ENCODE measurements around the gene PAPPA.

Gene PAPPA

DNA sequence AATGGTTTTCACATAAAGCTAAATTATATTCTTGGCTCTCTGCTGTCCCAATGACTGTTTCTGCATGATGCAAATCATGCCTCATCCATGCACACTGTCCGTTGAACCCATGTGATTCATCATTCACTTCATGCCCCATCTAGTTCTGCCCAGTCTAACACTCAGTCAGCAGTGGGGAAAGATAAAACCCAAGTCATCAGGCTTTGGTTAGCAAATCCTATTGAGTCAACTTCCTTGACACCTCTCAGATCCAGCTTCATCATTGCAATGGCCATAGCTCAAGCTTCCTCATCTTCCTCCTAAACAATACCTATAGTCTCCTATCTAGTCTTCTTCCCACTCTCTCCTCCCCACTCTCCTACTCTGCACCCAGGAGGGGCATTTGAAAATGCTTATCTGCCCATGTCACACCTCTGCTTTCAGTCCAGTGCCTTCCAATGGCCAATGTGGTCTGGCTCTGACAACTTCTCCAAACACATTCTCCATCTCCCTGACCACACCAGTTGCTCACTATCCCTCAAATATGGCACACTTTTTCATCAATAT, 267.5 kb downstream of the PAPPA start:
- no peak for DNase-seq (ENCODE audit: low read depth)

DNA sequence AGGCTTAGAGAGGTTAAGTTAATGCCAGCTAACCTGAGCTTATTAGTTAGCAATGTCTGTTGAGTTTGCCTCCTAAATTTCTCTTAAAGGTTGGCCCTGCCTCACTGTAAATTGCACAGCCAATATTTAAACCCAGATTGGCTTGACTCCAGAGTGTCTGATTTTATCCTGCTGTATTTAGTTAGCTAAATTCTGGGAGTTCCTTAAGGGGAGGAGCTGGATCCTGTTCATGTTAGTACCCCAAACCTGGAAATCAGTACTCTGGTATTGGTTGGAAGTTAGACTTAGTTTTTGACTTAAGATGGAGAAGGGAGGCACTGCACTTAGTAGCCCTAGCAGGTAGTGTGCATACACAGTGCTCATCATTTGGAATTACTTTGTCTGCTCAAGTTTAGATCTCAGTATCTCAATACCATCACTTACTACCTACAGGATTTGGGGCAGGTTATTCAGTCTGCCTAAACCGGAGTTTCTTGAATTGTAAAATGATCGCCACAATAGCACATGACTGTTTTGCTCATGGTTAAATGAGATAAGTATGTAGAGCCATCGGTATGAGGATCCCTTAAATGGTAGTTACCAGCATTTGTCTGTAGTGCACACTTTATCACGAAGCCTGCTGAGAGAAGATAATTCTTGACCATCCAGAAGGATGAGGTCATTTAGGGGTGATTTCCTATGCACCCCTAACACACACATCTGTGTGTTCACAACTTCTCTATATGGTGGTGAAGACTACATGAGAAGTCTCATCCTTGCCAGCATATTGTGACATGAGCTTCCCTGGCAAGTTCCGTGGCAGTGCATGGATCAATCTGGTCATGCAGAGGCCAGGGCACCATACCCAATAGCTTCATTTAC, 268.8 kb downstream of the PAPPA start:
- no peak for DNase-seq (ENCODE audit: low read depth)

DNA sequence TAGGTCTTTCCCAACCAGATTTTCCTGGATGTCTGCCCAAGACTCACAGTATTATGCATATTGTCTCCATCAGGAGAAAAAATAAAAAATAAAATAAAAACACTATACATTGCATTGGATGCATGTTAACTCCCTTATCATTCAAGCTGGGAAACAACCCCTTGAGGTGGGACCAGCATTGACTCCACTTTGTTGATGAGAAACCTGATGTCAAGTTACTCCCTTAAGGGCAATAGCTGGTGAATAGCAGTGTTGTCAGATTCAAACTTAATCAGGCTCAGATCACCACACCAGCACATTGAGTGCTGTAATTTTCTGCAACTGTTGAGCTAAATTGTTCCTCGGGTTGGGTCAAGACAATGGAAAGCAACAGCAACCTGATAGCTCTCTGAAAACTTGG, 269.6 kb downstream of the PAPPA start:
- DNase-seq (ENCODE audit: low read depth), result no peak

DNA sequence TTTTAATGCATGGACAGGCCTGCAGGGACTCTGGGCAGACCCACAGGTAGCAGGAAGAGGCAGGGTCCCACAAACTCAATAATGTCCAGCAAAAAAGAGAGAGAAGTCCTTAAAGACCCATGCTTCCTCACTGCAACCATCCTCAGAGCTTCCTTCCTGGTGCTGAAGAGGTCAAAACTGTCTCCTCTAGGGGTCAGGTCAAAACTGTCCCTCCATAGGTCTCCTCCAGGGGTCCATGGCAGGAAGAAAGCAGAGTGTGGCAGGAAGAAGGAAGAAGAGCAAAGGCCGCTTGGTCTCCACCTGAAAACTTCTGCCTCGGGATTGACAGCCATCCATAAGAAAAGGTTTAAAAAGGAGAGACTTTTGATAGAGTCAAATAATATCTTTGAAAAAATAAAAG, 271.7 kb downstream of the PAPPA start:
- no peak for DNase-seq (ENCODE audit: low read depth)

DNA sequence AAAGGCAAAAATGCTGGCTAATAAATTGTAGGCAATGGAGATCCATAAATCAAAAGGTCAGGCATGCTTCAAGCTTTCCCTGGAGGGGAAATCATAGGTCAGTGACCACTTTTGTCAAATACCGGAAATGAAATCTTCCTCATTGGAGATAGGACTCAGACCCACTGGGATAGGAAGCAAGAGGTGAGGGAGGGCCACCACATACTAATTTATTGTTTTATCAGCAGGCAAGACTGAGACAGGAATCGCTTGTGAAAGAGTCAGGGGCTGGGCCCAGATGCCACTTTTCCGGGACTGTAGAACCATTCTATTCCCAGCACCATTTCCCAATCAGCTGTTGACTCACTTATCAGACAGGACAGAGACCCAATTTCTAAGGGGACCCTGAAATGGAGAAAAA, 277.3 kb downstream of the PAPPA start:
- no peak for DNase-seq (ENCODE audit: low read depth)

DNA sequence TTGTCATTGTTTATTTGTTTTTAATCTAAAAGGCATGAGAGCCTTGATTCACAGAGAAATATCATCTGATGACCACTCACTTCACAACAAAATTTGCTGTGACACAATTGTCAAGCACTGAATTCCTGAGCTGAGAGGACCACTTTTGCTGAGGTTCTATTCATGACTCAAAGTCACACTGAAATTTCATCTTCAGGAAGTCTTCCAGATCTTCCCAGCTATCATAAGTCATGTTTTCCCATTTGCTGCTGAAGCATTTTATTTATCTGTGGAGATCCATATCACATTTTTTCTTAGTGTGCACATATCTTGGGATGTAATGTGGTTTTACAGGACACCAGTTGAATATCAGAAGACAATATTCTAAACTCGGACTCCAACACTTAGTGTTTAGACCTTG, 278.5 kb downstream of the PAPPA start:
- DNase-seq (ENCODE audit: low read depth), result no peak

DNA sequence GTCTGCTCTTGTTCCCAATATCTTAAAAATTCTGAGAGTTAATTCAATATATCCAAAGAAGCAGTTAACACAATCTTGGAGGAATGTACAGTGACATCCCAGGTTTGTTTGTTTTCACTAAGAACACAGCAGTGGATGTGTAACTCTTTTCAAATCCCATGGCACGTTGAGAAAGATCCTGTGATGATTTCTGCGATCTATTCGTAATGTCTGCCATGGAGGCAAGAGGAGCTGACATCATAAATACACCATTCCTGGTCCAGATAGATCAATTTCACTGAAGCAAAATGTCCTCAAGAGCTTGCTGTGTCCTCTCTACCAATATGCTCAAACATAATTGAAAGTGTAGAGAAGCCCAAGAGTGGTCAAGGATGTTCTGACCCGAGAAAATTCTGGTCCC, 280.7 kb downstream of the PAPPA start:
- no peak for DNase-seq (ENCODE audit: low read depth)

DNA sequence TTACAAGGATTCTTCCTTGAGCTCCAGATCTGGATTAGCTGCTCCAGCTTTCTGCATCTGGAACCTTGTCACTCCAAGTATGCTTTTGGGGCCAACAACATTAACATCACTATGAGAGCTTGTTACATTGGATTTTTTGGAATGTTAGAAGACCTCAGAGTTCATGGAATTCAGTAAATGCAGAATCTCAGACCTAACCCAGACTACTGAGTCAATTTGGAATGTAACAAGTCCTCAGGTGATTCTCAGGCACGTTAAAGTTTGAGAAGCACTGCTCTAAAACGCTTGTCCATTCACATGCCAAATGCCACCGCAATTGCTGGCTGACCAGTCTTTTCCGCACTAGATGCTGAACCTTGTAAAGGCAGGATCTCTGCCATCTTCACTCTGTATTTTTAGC, 282.1 kb downstream of the PAPPA start:
- no peak for DNase-seq (ENCODE audit: low read depth)

DNA sequence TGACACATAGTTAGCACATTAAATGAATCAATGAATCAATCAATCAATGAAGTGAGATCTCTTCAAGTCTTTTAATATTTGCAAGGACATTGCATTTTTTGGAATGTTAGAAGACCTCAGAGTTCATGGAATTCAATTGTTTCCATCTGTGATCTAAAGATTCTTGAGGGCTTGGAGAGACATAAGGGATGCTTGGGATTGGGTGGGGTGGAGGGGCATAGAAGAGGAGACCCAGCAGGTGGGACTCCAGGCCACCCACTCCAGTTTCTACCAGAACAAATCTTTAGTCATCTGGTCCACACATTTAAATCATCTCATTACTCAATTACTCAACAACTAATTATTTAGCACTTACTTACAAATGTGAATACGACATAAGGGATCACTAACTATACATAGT, 282.5 kb downstream of the PAPPA start:
- DNase-seq (ENCODE audit: low read depth), result no peak

DNA sequence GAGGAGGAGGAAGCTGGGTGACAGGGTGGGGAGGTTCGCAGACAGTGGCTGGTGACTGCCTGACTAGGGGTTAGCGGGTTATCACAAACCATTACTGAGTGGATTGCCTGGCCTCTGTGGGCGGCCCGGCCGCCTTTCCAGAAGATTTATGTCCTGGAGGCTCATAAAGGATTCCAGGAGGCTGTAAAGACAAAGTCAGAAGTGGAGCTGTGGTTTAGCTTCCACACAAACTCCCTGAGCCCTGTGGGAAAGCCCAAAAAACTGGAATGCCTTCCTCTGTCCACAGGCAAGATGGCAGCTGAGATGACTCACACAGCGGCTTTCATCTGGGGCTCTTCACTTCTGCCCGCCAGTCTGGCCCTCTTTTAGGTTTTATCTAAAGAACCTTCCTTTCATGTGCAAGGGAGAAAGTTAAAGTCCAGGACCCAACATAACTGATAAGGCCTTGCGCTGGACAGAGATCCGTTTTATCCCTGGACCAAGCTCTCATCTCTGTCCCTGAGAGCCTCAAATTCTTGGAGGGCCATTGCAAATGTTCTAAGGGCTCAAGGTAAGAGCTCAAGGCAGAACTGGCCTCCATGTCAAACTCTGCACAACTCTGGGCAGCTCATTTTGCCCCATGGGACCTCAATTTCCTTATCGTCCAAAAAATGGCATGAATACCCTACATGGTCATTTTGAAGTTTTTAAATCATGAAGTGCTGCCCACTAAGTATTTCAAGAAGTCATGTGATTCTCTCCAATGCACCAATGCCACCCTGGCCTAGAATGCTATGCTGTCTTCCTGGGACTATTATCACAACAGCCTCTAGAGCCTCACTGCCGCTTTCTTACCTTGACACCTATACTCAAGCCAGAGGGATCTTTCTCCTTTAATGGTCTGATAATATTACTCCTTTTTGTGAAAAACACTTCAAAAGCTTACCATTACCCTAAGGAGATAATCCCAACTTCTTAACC, 284.1 kb downstream of the PAPPA start:
- DNase-seq (ENCODE audit: low read depth), result no peak

DNA sequence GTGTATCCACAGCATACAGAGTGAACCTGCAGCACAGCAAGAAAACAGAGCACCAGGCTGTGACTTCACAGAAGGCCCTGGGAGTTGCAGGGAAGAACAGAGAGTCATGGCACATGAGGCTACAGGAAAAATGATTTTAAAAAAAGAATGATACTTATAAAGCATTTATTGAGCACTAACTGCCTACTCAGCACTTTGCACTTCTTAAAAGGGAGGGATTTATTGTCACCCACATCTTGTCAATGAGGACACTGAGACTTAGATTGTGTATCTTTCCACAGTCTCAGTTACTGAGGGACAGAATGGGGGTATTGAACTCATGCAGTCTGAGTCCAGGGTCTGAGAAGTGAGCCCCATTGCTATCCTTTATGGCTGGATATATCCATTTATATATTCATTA, 288.9 kb downstream of the PAPPA start:
- no peak for DNase-seq (ENCODE audit: low read depth)

DNA sequence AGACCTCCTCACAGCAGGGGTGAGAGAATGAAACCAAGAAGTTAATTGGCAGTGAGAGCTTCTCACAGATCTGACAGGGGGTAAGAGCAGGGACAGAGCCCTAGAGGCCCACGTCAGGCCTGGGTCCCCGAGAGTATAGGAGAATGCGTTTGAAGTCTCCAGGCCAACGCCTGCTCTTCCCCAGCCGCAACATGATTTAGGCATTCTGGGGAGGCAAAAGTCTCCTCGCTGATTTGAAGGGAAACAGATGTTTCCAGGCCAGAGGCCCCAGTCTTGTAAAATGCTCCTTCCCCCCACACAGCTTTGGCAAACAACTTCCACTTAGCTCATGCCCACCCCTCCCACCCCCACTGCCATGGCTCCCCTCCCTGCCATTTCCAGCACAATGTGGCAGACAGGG, 294.3 kb downstream of the PAPPA start:
- DNase-seq (ENCODE audit: low read depth), result no peak

DNA sequence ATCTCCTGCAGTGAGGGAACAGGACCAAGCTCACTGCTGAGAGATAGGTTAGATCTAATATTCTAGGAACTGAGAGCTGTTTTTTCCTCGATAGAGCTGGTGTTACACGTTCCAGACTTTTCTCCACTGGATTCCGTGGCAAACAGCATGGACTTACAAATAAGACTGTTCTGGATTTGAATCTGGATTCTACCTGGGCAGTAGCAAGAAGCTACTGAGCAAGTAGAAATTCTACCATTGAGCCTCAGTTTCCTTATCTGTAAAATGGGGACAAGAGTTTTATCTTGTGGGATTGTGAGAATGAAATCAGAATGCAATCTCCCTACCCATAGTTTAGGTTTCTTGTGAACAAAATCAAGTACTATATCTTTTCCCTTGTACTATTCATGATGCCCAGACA, 294.8 kb downstream of the PAPPA start:
- no peak for DNase-seq (ENCODE audit: low read depth)

DNA sequence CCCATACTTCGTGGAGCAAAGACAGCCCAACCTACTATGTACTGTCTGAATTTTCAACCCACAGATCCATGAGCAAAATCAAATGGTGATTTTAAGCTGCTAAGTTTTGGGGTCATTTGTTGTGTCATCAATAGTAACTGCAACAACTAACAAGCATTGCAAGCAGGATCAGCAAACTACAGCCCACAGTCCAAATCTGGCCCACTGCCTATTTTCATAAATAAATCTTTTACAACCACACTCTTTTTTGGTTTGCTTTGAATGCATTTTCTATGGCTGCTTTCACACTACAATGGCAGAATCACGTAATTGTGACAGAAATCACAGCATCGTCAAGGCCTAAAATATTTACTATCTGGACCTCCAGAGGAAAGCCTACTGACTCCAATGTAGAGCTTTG, 296.4 kb downstream of the PAPPA start:
- DNase-seq (ENCODE audit: low read depth), result no peak

DNA sequence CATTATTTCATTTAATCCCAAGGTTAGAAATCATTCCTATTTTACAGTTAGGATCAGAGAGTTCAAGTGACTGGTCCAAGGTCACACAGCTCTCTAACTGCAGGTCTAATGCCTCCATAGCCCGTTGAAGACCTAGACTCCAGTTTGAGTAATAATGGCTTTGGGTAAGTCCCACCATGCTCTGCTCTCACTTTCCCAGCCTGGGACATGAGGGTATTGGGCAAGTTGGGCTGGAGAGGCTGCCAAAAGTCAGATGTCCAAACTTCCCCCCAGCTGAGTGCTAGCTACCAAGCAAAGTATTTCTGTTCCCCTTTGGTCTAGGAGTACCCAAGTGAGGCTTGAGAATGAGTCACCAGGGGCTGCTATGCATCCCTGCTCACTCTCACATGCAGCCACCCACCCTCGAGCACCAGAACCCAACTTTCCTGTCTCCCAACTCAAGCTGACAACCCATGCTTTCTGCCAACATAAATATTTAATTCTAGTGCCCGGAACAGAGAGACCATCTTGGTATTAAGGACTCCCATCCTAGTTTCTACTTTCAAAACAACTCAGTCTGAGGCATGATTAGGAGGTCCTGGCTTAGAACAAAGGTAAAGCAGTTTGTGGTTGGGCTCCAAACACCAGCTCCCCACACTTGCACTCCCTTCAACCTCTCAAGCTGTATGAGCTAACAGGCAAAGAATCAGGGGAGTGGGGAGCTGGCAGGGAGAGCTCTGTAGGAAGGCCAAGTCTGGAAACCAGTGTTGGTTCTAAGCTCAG, 297.0 kb downstream of the PAPPA start:
- DNase-seq (ENCODE audit: low read depth), result peak; percentile 15

DNA sequence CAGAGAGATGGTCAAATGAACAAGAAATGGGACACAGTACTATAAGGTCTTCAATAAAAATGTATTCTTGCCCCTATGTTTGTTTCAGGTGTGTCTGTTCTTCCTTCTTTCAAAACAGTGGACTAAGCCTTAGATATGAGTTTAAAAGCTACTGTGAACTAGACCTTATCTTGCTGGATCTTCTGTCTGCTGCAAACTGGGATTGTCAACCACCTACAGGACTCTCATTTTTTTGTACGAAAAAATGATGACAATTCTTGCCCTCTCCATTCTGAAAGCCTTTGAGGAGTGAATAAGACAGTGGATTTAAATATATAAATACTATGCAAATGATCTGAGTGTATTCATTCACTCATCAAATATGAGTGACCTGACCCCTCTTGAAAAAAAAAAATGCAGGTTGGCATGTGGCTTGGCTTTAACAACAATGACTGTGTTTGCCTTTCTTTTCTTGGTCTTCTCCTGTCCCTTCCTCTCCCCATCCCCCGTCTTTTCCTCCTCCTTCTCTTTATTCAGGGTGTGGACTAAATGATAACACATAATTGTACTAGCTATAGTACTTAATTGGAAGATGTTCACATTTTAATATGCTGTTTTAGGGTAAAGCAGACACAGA, 298.0 kb downstream of the PAPPA start:
- DNase-seq (ENCODE audit: low read depth), result no peak
